CD4-positive, alpha-beta T cell treated with Interleukin-4 for 1 hour (primary cell): Measurements from ENCODE around the gene CEP131.

ENCODE experiments used
- DNase-seq, 2 donors: peaks; one replicate each; pipeline ENCODE4 v3.0.0-alpha.2; 2020 to 2022

Gene CEP131

GRCh38 chr17:81143717-81144422 is 78.9 kb downstream of the CEP131 start:
- DNase-seq: no peak

DNA sequence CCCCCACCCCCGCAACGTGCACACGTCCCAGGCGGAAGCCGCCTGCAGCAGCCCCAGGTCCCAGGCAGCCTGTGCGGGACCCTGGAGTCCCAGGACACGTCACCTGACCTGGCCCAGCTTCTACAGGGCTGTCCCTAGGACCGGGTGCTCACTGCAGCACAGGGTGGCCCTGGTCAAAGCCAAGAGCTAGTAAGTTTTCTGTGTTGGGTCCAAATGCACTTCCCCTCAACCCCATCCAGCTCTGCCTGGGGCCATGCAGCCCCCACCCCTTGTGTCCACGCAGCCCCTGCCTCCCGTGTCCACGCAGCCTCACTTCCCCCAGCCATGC is 79.6 kb downstream of the CEP131 start:
- no peak for DNase-seq

DNA sequence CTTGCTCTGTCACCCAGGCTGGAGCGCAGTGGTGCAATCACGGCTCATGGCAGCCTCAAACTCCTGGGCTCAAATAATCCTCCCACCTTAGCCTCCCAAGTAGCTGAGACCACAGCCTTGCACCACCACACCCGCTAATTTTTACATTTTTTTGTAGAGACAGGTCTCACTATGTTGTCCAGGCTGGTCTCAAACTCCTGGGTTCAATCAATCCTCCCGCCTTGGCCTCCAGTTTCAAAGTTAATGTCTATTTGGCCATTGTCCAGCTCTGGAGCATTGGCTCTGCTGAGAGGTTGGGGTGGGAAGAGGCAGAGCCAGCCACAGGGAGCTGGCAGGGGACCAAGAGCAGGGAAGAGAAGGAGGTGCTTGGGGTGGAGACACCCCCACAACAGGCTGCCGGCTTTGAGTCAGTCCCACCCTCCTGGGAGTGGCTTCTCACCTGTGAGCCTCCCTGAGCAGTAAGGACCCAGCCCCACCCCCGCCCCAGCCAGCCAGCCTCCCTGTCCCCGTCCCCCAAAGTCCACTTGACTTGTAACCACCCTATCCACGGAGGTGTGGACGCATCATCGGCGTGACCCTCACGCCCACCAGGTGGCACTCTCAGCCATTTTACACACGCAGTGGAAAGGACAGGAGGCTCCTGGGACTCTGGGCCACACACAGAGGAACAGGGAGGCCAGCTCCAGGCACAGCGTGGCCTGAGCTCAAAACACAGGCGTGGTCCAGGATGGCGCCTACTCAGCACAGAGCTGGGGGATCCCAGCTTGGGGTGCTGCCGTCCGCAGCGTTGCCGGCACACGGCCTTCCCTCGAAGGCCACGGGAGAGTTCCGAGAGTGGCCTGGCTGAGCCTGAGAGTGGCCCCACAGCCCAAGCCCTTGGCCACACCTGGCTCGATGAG is 80.2 kb downstream of the CEP131 start:
- peak; percentile 66 to 76 for DNase-seq

DNA sequence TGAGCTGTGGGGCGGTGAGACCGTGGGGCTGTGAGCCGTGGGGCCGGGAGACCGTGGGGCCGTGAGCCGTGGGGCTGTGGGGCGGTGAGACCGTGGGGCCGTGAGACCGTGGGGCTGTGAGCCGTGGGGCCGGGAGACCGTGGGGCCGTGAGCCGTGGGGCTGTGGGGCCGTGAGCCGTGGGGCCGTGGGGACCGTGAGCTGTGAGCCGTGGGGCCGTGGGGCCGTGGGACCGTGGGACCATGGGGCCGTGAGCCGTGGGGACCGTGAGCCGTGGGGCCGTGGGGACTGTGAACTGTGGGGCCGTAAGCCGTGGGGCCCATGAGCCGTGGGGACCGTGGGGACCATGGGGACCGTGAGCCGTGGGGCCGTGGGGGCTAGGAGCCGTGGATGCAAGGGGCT is 82.1 kb downstream of the CEP131 start:
- DNase-seq: no peak

DNA sequence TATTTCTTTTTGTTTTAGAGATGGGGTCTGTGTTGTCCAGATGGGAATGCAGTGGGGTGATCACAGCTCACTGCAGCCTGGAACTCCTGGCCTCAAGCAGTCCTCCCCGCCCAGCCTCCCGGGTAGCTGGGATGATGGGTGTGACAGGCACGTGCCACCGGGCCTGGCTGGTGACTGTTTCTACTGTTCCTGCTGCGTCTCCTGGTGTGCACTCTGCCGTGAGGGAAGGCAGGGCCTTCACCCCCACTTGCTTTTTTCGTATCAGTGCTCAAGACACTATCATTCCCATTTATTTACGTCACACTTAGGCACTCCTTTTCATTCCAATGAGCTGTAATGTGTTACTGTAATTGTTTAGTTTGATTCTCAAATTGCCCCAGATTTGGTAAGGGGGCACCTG is 82.7 kb downstream of the CEP131 start:
- no peak for DNase-seq
